Brain microvascular endothelial cell (primary cell): ENCODE measurements around the gene SUPT3H.

Experiments used
- DNase-seq: peaks from one replicate; pipeline ENCODE4 v3.0.0-alpha.2; 2020
- H3K27ac ChIP-seq: fragments of 250-450 bp; sonication (Bioruptor Pico); 2 replicates; pipeline ENCODE4 v1.5.1; 2020; ENCODE audit warnings: mild to moderate bottlenecking, moderate library complexity
- H3K27me3 ChIP-seq: fragments of 250-450 bp; sonication (Bioruptor Pico); replicated peaks from 2 replicates; pipeline ENCODE4 v1.5.1; 2020; ENCODE audit warnings: mild to moderate bottlenecking
- H3K36me3 ChIP-seq: fragments of 250-450 bp; sonication (Bioruptor Pico); replicated peaks from 2 replicates; pipeline ENCODE4 v1.5.1; 2020; ENCODE audit warnings: mild to moderate bottlenecking
- H3K4me3 ChIP-seq: 2 replicates; pipeline ENCODE4 v1.5.1; 2011; ENCODE audit warnings: low read depth, mild to moderate bottlenecking, control low read depth, low read length, moderate library complexity
- in situ Hi-C: cut with HindIII; loops from 2 replicates; pipeline ENCODE4 v1.10.0; 2017; ENCODE audit warnings: low sequenced_read_pairs, low pct_ligation_motif_present
- TF ChIP-seq, protein P1 (sequence below): IDR thresholded peaks from 2 replicates; pipeline ENCODE4 v1.5.1; 2011; ENCODE audit warnings: low read depth, mild to moderate bottlenecking, moderate library complexity, low read length, control low read depth, inconsistent platforms; ENCODE audit errors: missing control alignments

The SUPT3H gene

DNA sequence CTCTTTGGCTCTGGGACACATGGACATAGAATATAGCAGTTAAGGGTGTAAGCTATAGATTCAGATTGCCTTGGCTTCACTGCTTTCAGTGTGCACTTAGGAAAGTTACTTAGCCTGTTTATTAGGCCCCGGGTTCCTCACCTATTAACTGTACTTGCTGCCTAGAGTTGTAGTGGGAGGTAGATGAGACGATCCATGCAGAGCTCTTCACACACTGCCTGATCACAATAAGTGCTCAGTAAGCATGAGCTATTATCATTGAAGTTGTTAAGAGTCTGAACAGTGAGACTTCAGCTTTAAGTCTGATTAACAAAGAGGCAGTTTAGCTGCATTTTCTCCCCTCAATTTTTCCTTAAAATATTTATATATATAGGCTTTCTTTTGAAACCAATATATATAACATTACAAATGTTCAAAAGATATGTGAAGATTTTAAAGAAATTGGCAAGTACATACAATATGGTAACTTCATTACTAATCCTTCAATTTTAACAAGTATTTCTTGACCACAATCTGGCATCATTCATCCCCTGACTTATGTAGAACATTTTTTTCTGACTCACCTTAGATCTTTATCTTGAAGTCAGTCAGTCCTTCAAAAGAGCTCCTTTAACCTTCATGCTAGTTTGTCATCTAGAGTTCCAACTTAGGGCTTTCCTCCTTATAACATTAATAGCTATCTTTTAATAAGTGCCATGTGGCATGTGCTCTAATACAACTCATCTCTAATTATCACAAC lies 20.5 kb upstream of the SUPT3H start:
- Histone ChIP-seq H3K27ac (no peak overlapping the region), H3K36me3 (no peaks in the 10 kb centered on the region), H3K4me3 (no peak overlapping the region), H3K27me3 (no peaks in the 10 kb centered on the region)
- no peak for DNase-seq
- in situ Hi-C loops = no loop called here
- TF ChIP-seq, protein P1, sequence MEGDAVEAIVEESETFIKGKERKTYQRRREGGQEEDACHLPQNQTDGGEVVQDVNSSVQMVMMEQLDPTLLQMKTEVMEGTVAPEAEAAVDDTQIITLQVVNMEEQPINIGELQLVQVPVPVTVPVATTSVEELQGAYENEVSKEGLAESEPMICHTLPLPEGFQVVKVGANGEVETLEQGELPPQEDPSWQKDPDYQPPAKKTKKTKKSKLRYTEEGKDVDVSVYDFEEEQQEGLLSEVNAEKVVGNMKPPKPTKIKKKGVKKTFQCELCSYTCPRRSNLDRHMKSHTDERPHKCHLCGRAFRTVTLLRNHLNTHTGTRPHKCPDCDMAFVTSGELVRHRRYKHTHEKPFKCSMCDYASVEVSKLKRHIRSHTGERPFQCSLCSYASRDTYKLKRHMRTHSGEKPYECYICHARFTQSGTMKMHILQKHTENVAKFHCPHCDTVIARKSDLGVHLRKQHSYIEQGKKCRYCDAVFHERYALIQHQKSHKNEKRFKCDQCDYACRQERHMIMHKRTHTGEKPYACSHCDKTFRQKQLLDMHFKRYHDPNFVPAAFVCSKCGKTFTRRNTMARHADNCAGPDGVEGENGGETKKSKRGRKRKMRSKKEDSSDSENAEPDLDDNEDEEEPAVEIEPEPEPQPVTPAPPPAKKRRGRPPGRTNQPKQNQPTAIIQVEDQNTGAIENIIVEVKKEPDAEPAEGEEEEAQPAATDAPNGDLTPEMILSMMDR = no peak

DNA sequence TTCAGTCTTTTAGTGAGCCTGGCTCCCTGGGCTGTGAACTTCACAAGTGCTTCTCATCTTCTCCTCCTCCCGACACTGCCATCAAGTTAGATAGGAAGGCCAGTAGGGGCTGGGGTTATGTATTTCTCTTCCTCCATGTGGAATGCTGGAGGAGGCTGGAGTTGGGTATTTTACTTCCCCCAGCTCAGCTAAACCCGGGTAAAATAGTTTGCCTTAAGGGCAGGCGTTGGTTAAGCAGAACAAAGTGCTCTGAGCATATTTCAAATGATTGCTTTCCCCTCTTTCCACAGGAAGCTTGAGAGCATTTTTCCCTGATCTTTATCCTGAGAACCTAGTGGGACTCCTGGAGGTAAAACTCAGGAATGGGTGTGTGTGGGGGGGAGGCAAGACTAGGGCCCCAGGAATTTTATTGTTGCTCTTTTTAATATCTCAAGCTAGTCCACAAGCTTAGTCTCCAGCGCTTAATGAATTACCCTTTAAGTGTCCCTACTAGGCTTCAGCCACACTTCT lies 16.9 kb upstream of the SUPT3H start:
- H3K36me3 ChIP-seq = no peaks in the 10 kb centered on the region
- H3K4me3 ChIP-seq = no peak overlapping the region
- no peak overlapping the region for H3K27ac ChIP-seq
- no peak for DNase-seq
- in situ Hi-C loops = no loop called here
- TF ChIP-seq, protein P1 = no peak
- no peaks in the 10 kb centered on the region for H3K27me3 ChIP-seq

DNA sequence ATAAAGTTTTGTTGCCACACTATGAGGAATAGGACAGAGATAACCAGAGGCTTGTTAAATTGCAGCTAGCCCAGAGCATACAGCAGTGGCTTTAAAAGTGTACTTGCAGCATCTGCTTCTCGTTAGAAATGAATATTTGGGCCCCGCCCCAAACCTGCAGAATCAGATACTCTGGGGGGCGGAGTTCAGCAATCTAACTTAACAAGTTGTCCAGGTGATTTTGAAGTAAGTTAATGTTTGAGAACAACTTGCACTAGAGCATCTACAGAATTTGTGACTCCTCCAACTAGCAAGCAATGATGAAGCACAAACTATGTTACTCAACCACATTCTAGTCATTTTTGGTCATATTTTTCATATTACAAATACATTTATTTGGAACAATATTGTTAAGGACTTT lies 10.6 kb upstream of the SUPT3H start:
- Histone ChIP-seq H3K27ac (no peak overlapping the region), H3K4me3 (no peak overlapping the region), H3K27me3 (no peaks in the 10 kb centered on the region), H3K36me3 (no peaks in the 10 kb centered on the region)
- in situ Hi-C loops = no loop called here
- TF ChIP-seq, protein P1 = no peak
- DNase-seq = no peak

DNA sequence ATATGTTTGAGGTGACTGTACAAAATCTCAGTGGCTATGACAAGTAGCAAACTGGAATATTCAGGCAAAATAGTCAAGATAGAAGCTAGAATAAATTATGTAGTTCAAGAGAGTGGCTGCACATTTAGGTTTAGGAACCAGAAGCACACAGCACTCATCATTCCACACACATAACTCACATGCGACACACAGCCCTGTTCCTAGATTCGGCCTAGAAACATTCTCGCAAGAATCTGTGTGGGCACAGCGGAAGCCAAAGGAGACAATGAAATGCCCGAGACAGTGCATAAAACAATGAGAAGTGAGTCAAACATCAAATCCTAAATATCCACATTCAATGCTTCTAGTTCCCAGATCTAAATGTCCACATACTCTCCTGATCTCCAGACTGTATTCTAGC lies 9.5 kb upstream of the SUPT3H start:
- Histone ChIP-seq H3K27ac (no peak overlapping the region), H3K27me3 (no peaks in the 10 kb centered on the region), H3K36me3 (no peaks in the 10 kb centered on the region), H3K4me3 (no peak overlapping the region)
- TF ChIP-seq, protein P1 = no peak
- in situ Hi-C loops = no loop called here
- DNase-seq = peak; percentile 41

DNA sequence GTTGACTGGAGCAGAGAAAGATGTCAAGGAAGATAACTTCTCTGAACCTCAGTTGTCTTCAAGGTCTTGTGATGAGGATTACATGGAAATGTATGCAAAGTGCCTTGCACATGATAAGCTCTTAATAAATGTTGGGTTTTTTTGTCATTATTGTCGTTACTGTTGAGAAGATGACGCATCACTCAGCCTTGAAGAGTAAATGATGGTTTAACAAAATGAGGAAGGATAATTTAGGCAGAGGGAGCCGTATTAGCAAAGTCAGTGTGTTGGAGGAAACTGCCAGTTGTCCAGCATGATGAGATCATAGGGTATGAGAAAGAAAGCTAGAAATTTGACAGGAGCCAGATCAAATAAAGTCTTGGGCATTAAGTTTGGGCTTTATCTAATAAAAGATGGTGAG lies 8.8 kb upstream of the SUPT3H start:
- no peak for DNase-seq
- H3K27ac ChIP-seq = no peak overlapping the region
- no peaks in the 10 kb centered on the region for H3K27me3 ChIP-seq
- H3K36me3 ChIP-seq = no peaks in the 10 kb centered on the region
- H3K4me3 ChIP-seq = no peak overlapping the region
- TF ChIP-seq, protein P1 = no peak
- in situ Hi-C loops = no loop called here

DNA sequence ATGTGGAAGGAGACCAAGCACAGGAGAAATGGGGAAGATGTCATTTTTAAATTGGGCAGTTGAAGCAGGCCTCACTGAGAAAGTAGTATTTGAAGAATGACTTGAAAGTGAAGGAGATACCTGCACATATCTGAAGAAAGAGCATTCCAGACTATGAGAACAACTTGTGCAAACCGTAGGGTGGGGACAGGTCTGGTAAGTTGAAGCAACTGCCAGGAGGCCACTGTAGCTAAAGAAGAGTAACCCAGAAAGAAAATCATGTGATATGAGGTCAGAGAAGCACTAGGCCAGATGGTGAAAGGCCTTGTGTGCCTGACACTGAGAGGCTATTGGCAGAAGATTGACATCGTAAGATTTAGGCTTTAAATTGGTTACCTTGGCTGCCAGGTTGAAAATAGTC lies 4.7 kb upstream of the SUPT3H start:
- TF ChIP-seq, protein P1 = no peak
- in situ Hi-C loops = no loop called here
- no peak overlapping the region for H3K27ac ChIP-seq
- H3K4me3 ChIP-seq = no peak overlapping the region
- DNase-seq = no peak
- no peaks in the 10 kb centered on the region for H3K36me3 ChIP-seq
- no peaks in the 10 kb centered on the region for H3K27me3 ChIP-seq
